GM23248 (cell line): ENCODE measurements around the gene DDI2.

Source experiments
- EZH2 ChIP-seq: fragments of 200-600 bp; sonication (generic); IDR thresholded peaks from 2 replicates; pipeline ENCODE4 v1.6.1; 2018; ENCODE audit warnings: antibody characterized with exemption, mild to moderate bottlenecking; ENCODE audit not compliant: insufficient read depth, poor library complexity, severe bottlenecking
- EZH2phosphoT487 ChIP-seq: fragments of 200-600 bp; sonication (generic); IDR thresholded peaks from 2 replicates; pipeline ENCODE4 v1.6.1; 2018; ENCODE audit warnings: antibody characterized with exemption, moderate library complexity, mild to moderate bottlenecking, low read depth; ENCODE audit not compliant: insufficient read depth

- TF ChIP-seq EZH2: no peak
- no peak for TF ChIP-seq EZH2phosphoT487
These were observed 52.6 kb downstream of the DDI2 start for GRCh38 chr1:15669864-15670263.
